Measurements from ENCODE around the gene ZNF12. TPM values are rescaled to one million over a fixed set of nuclear protein-coding genes. Genes with fewer than 3 reads are reported as not detected.
"Not testable (repeated sequence)": the region's sequence is repeated elsewhere in the genome, so short reads cannot be mapped to it uniquely, and the experiment has no call there.

ZNF12 gene
- polyA plus RNA-seq, 1 of the 3 experiments (the other 2 are of a cell fraction) = 9.5 TPM

GRCh38 chr7:6753964-6754363 is 47.2 kb upstream of the ZNF12 start, which contains the start of gene RSPH10B2:
Gene RSPH10B2, plus strand, starts transcription at chr7:6754103. Its CDS starts 3,575 bp downstream, at chr7:6757678.
- H3K9ac ChIP-seq; DNase-seq; H3F3A ChIP-seq (replicated peaks; ENCODE audit: insufficient read depth); H3K79me2 ChIP-seq (ENCODE audit: insufficient read depth); H3K4me1 ChIP-seq (ENCODE audit: control insufficient read depth in 1 of 2, insufficient read depth in 2 of 2, low read depth in 1 of 2, low read length in 1 of 2); H3K27me3 ChIP-seq (ENCODE audit: insufficient read depth); H3K9me3 ChIP-seq; H4K20me1 ChIP-seq (ENCODE audit: insufficient read depth); H3K27ac ChIP-seq (ENCODE audit: low read depth in 2 of 2, low read length in 1 of 2); H3K9me2 ChIP-seq; H3K4me3 ChIP-seq (ENCODE audit: low read depth in 2 of 2, low read length in 1 of 2); CTCF ChIA-PET; POLR2A ChIA-PET; H3K36me3 ChIP-seq (replicated peaks in 1 of 2; ENCODE audit: control insufficient read depth in 1 of 2, insufficient read depth in 2 of 2, low read length in 1 of 2); H3K4me2 ChIP-seq; H2AFZ ChIP-seq (ENCODE audit: low read depth): not testable (repeated sequence)
- WGBS (ENCODE audit: low lambda C conversion rate) = 80% methylated on average over 1 of the region's 38 CpGs

- POLR2A ChIA-PET; H3K36me3 ChIP-seq (replicated peaks in 1 of 2; ENCODE audit: control insufficient read depth in 1 of 2, insufficient read depth in 2 of 2, low read length in 1 of 2): not testable (repeated sequence)
- WGBS (ENCODE audit: low lambda C conversion rate) = 94% methylated on average over 6 of the region's 6 CpGs
Observed at GRCh38 chr7:6750173-6750572, 43.4 kb upstream of the ZNF12 start.

GRCh38 chr7:6749335-6749734 is 42.6 kb upstream of the ZNF12 start:
- POLR2A ChIA-PET; H3K36me3 ChIP-seq (replicated peaks in 1 of 2; ENCODE audit: control insufficient read depth in 1 of 2, insufficient read depth in 2 of 2, low read length in 1 of 2); H3K9ac ChIP-seq; H2AFZ ChIP-seq (ENCODE audit: low read depth); H3K4me2 ChIP-seq; H4K20me1 ChIP-seq (ENCODE audit: insufficient read depth); H3K27me3 ChIP-seq (ENCODE audit: insufficient read depth); H3K4me3 ChIP-seq (ENCODE audit: low read depth in 2 of 2, low read length in 1 of 2); CTCF ChIA-PET; H3K79me2 ChIP-seq (ENCODE audit: insufficient read depth); DNase-seq; H3K9me3 ChIP-seq; H3F3A ChIP-seq (replicated peaks; ENCODE audit: insufficient read depth); H3K27ac ChIP-seq (ENCODE audit: low read depth in 2 of 2, low read length in 1 of 2); H3K4me1 ChIP-seq (ENCODE audit: control insufficient read depth in 1 of 2, insufficient read depth in 2 of 2, low read depth in 1 of 2, low read length in 1 of 2); H3K9me2 ChIP-seq: not testable (repeated sequence)
- 98% methylated on average over 9 of the region's 12 CpGs for WGBS (ENCODE audit: low lambda C conversion rate)

More at GRCh38 chr7:6750173-6750572, 43.4 kb upstream of the ZNF12 start:
- H3K9me2 ChIP-seq; H3K4me1 ChIP-seq (ENCODE audit: control insufficient read depth in 1 of 2, insufficient read depth in 2 of 2, low read depth in 1 of 2, low read length in 1 of 2); H3K4me2 ChIP-seq; H3K27ac ChIP-seq (ENCODE audit: low read depth in 2 of 2, low read length in 1 of 2); DNase-seq; H3F3A ChIP-seq (replicated peaks; ENCODE audit: insufficient read depth); H2AFZ ChIP-seq (ENCODE audit: low read depth); H3K4me3 ChIP-seq (ENCODE audit: low read depth in 2 of 2, low read length in 1 of 2); H3K9ac ChIP-seq; H4K20me1 ChIP-seq (ENCODE audit: insufficient read depth); H3K9me3 ChIP-seq; H3K79me2 ChIP-seq (ENCODE audit: insufficient read depth); H3K27me3 ChIP-seq (ENCODE audit: insufficient read depth); CTCF ChIA-PET: not testable (repeated sequence)

GRCh38 chr7:6744410-6745100 is 37.8 kb upstream of the ZNF12 start:
- H2AFZ ChIP-seq (ENCODE audit: low read depth); H3K9me3 ChIP-seq; H3K4me2 ChIP-seq; DNase-seq; H3K27me3 ChIP-seq (ENCODE audit: insufficient read depth); H3K4me1 ChIP-seq (ENCODE audit: control insufficient read depth in 1 of 2, insufficient read depth in 2 of 2, low read depth in 1 of 2, low read length in 1 of 2); H3K27ac ChIP-seq (ENCODE audit: low read depth in 2 of 2, low read length in 1 of 2); H4K20me1 ChIP-seq (ENCODE audit: insufficient read depth); H3K9ac ChIP-seq; H3F3A ChIP-seq (replicated peaks; ENCODE audit: insufficient read depth); H3K4me3 ChIP-seq (ENCODE audit: low read depth in 2 of 2, low read length in 1 of 2); POLR2A ChIA-PET; CTCF ChIA-PET; H3K9me2 ChIP-seq: not testable (repeated sequence)
- Histone ChIP-seq H3K36me3 (replicated peaks in 1 of 2; ENCODE audit: control insufficient read depth in 1 of 2, insufficient read depth in 2 of 2, low read length in 1 of 2) (peaks cover 12 to 24% of the 10 kb centered on the region in 2 experiments), H3K79me2 (ENCODE audit: insufficient read depth) (peaks cover 12% of the 10 kb centered on the region)
- 84% methylated on average over 2 of the region's 12 CpGs for WGBS (ENCODE audit: low lambda C conversion rate)

- H3K4me2 ChIP-seq; H3F3A ChIP-seq (replicated peaks; ENCODE audit: insufficient read depth); CTCF ChIA-PET; H3K27me3 ChIP-seq (ENCODE audit: insufficient read depth); H3K9me3 ChIP-seq; H4K20me1 ChIP-seq (ENCODE audit: insufficient read depth); H2AFZ ChIP-seq (ENCODE audit: low read depth); H3K4me1 ChIP-seq (ENCODE audit: control insufficient read depth in 1 of 2, insufficient read depth in 2 of 2, low read depth in 1 of 2, low read length in 1 of 2); POLR2A ChIA-PET; H3K9me2 ChIP-seq; DNase-seq; H3K9ac ChIP-seq; H3K27ac ChIP-seq (ENCODE audit: low read depth in 2 of 2, low read length in 1 of 2); H3K4me3 ChIP-seq (ENCODE audit: low read depth in 2 of 2, low read length in 1 of 2): not testable (repeated sequence)
- peaks cover 36 to 71% of the 10 kb centered on the region in 2 experiments for H3K36me3 ChIP-seq (replicated peaks in 1 of 2; ENCODE audit: control insufficient read depth in 1 of 2, insufficient read depth in 2 of 2, low read length in 1 of 2)
- WGBS (ENCODE audit: low lambda C conversion rate) = 100% methylated on average over 1 of the region's 11 CpGs
- peaks cover 36% of the 10 kb centered on the region for H3K79me2 ChIP-seq (ENCODE audit: insufficient read depth)
Observed at GRCh38 chr7:6738415-6738814, 31.7 kb upstream of the ZNF12 start.
